KOPT-K1 (cell line): Measurements from ENCODE around the gene MICU1.

Source experiments
- H3K27ac ChIP-seq: fragments of 200-600 bp; sonication (generic); 2 replicates; pipeline ENCODE4 v1.5.1; 2016; ENCODE audit warnings: antibody characterized with exemption, mild to moderate bottlenecking, low read depth, low read length; ENCODE audit not compliant: poor library complexity, severe bottlenecking
- H3K36me3 ChIP-seq: fragments of 200-600 bp; sonication (generic); 2 replicates; pipeline ENCODE4 v1.5.1; 2017; ENCODE audit warnings: antibody characterized with exemption, mild to moderate bottlenecking, low read length, moderate library complexity; ENCODE audit not compliant: insufficient read depth
- H3K9me3 ChIP-seq: fragments of 200-600 bp; sonication (generic); 2 replicates; pipeline ENCODE4 v1.5.1; 2017; ENCODE audit warnings: antibody characterized with exemption, low read length, mild to moderate bottlenecking; ENCODE audit not compliant: insufficient read depth, poor library complexity, severe bottlenecking

Gene MICU1

DNA sequence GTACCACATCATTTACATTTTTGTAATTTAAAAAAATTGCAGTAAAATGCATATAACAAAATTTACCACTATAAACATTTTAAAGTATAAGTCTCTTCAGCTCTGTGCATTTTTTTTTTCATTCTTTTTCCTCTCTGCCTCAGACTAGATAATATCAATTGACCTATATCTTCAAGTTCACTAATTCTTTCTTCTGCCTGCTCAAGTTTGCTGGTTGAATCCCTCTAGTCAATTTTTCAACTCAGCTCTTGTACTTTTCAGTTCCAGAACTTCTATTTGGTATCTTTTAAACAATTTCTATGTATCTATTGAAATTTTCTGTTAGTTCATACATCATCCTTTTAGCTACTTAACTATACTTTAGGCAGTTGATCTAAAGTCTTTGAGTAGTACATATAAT, 112.0 kb downstream of the MICU1 start:
- H3K27ac ChIP-seq = no peak overlapping the region
- peaks cover 10% of the 10 kb centered on the region for H3K9me3 ChIP-seq
- no peaks in the 10 kb centered on the region for H3K36me3 ChIP-seq

DNA sequence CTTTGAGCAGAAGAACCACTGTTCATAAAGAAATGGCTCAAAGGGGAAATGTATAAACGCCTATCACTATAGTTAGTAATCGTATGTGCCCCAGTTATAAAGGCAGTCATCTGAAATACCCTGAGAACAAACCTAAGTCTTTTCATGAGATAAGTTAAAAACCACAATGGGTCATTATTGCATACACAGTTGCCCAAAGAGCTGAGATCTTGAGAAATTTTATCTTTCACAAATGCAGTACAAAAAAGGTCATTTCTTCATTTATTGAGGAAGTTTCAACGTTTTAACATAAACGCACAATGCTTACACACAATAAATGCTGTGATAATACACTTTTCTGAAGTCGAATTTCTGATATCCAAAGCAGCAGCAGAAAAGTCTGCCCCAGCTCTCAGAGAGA, 114.4 kb downstream of the MICU1 start:
- Histone ChIP-seq H3K36me3 (peaks cover 6% of the 10 kb centered on the region), H3K27ac (no peak overlapping the region), H3K9me3 (peaks cover 10% of the 10 kb centered on the region)

GRCh38 chr10:72509941-72510340, 115.9 kb downstream of the MICU1 start:
- Histone ChIP-seq H3K27ac (no peak overlapping the region), H3K9me3 (peaks cover 10% of the 10 kb centered on the region), H3K36me3 (peaks cover 6% of the 10 kb centered on the region)

GRCh38 chr10:72509206-72509799, 116.6 kb downstream of the MICU1 start:
- peaks cover 8% of the 10 kb centered on the region for H3K9me3 ChIP-seq

DNA sequence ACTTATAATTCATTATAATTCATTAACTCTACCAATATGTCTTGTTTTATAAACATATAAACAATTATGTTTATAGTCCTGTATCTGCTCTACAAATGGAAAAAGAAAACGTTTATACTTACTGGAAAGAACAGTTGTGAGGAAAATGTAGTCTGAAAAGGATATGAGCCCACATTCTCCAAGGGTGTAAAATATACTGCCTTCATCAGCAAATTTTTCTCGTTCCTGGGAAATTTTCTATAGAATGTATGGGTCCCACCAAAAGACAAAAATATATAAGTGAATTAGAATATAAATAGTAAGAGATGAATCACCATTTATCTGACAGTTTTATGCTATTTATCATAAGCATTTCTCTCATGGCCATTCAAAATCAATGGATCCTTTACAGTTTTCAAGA, 117.8 kb downstream of the MICU1 start:
- Histone ChIP-seq H3K36me3 (peaks cover 6% of the 10 kb centered on the region), H3K9me3 (peaks cover 9% of the 10 kb centered on the region), H3K27ac (no peak overlapping the region)

More at GRCh38 chr10:72509206-72509799, 116.6 kb downstream of the MICU1 start:
- H3K27ac ChIP-seq = no peak overlapping the region
- H3K36me3 ChIP-seq = peaks cover 6% of the 10 kb centered on the region

GRCh38 chr10:72506474-72506873, 119.4 kb downstream of the MICU1 start:
- peaks cover 7% of the 10 kb centered on the region for H3K9me3 ChIP-seq
- H3K27ac ChIP-seq = no peak overlapping the region
- peaks cover 6% of the 10 kb centered on the region for H3K36me3 ChIP-seq

DNA sequence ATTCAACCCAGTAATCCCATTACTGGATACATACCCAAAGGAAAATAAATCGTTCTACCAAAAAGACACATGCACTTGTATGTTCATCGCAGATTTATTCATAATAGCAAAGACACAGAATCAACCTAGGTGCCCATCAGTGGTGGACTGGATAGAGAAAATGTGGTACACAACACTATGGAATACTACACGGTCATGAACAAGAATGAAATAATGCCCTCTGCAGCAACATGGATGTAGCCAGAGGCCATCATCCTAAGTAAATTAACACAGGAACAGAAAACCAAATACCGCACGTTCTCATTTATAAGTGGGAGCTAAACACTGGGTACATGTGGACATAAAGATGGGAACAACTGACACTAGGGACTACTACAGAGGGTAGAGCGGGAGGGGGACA, 120.4 kb downstream of the MICU1 start:
- no peak overlapping the region for H3K27ac ChIP-seq
- peaks cover 6% of the 10 kb centered on the region for H3K36me3 ChIP-seq
- H3K9me3 ChIP-seq = peaks cover 7% of the 10 kb centered on the region

DNA sequence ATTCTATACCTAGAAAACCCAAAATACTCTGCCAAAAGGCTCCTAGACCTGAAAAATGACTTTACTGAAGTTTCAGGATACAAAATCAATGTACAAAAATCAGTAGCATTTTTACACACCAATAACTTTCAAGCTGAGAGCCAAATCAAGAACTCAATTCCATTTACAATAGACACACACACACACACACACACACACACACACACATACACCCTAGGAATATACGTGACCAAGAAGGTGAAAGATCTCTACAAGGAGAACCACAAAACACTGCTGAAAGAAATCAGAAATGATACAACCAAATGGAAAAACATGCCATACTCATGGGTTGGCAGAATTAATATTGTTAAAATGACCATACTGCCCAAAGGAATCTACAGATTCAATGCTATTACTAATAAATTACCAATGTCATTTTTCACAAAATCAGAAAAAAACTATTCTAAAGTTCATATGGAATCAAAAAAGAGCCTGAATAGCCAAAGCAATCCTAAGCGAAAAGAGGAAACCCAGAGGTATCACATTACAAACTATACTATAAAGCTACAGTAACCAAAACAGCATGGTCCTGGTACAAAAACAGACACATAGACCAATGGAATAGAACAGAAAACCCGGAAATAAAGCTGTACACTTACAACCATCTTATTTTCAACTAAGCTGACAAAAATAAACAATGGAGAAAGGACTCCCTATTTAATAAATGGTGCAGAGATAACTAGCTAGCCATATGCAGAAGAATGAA, 122.0 kb downstream of the MICU1 start:
- peaks cover 7% of the 10 kb centered on the region for H3K9me3 ChIP-seq
- H3K27ac ChIP-seq = no peak overlapping the region
- H3K36me3 ChIP-seq = peaks cover 6% of the 10 kb centered on the region

DNA sequence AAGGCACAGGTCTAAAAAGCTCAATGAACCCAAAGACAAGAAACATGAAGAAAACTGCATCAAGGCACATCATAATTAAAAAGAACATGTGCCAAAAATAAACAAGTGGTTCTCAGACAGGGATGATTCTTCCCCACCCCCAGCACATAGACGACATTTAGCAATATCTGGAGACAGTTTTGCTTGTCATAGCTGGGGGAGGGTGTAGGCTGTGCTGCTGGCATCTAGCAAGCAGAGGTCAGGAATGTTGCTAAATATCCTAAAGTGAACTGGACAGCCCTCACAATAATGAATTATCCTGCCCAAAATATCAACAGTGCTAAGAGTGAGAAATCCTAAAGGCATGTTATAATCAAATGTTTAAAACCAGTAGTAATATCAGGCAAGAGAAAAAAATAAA, 122.6 kb downstream of the MICU1 start:
- H3K36me3 ChIP-seq = peaks cover 6% of the 10 kb centered on the region
- H3K9me3 ChIP-seq = peaks cover 7% of the 10 kb centered on the region
- no peak overlapping the region for H3K27ac ChIP-seq

DNA sequence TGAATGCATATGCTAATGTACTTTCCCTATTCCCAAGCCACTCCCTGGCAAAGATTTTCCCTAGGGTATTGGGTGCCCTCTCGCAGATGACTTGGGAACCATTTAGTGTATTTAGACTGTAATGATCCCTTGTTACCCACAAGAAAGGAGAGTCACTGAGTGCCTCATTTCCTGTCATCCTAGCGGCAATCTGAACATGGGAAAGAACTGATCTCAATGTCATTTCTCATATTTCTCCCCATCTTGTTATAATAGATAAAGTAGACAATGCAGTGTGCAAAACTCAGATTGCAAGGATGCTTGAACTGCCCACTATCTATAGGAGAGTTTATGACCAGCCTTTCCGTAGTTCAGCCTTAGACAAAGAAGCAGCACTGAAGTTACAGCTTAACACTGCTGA, 123.3 kb downstream of the MICU1 start:
- H3K9me3 ChIP-seq = peaks cover 7% of the 10 kb centered on the region
- no peak overlapping the region for H3K27ac ChIP-seq
- peaks cover 4% of the 10 kb centered on the region for H3K36me3 ChIP-seq

DNA sequence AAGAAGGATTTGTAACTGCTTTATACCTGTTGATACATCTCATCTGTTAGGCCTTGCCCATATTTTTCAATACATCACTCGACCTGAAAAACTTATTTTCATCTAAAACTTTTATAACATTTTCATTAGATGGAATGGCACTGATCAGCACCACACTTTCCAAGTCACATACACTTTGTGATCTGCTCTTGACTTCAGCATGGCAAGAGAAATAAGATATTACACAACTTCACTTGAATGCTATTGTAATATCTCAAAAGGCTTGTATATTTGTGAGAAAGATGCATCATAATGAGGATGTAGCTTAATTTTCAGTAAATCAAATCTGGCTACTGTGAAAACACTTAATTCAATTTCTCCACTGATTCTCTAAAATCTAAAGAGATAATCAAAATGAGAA, 126.2 kb downstream of the MICU1 start:
- H3K9me3 ChIP-seq = peaks cover 7% of the 10 kb centered on the region
- H3K36me3 ChIP-seq = no peaks in the 10 kb centered on the region
- H3K27ac ChIP-seq = no peak overlapping the region

GRCh38 chr10:72490951-72491350, 134.9 kb downstream of the MICU1 start:
- H3K36me3 ChIP-seq = no peaks in the 10 kb centered on the region
- H3K9me3 ChIP-seq = no peaks in the 10 kb centered on the region
- H3K27ac ChIP-seq = no peak overlapping the region

DNA sequence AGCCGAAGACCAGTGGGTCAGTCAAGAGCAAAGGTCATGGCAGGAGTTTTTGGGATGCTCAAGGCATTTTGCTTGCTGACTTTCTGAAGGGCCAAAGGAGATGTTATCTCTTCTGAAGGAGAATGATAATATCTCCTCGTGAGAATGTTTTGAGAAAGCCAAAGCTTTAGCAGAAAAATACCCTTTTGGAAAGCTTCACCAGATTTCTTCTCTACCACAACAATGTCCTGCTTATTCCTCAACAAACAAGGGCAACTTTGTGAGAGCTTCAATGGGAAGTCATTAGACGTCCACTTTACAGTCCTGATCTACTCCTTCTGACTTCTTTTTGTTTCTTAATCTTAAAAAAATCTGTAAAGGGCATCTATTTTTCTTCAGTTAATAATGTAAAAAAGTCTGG, 138.4 kb downstream of the MICU1 start:
- no peaks in the 10 kb centered on the region for H3K9me3 ChIP-seq
- H3K36me3 ChIP-seq = no peaks in the 10 kb centered on the region
- H3K27ac ChIP-seq = no peak overlapping the region

GRCh38 chr10:72487116-72487515, 138.8 kb downstream of the MICU1 start:
- H3K36me3 ChIP-seq = no peaks in the 10 kb centered on the region
- H3K27ac ChIP-seq = no peak overlapping the region

DNA sequence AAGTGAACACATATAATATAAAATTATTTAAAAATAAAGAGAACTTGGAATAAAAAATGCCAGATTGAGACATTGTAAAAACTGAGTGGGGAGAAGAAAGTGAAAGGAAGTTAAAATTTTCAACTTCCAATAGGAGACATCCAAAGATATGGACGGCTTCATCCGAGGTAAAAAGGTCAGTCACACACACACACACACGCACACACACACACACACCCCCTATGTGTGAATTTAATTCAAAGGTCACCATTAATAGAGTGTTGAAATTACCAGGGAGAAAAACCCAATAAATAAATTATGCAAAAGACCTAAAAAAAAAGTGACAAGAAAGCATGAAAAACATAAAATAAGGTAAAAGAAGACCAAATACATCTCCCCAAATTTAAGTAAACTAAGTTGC, 140.2 kb downstream of the MICU1 start:
- Histone ChIP-seq H3K36me3 (no peaks in the 10 kb centered on the region), H3K27ac (no peak overlapping the region), H3K9me3 (no peaks in the 10 kb centered on the region)

More at GRCh38 chr10:72487116-72487515, 138.8 kb downstream of the MICU1 start:
- H3K9me3 ChIP-seq = no peaks in the 10 kb centered on the region

DNA sequence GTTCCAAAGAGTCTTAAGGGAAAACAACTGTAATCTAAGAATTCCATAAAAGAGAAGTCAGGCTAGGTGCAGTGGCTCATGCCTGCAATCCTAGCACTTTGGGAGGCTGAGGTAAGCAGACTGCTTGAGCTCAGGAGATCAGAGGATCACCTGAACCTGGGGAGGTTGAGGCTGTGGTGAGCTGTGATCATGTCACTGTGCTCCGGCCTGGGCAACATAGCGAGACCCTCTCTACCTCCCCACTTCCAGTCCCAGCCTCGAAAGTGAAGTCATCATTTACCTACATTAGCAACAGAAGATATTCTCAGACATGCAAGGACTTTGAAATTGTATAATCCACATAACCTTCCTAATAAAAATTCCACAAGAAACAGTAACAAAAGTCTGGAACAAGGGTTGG, 141.4 kb downstream of the MICU1 start:
- Histone ChIP-seq H3K36me3 (no peaks in the 10 kb centered on the region), H3K27ac (no peak overlapping the region), H3K9me3 (no peaks in the 10 kb centered on the region)
